Liver (tissue), 9 donors: ENCODE results near the gene RCSD1. TPM values are rescaled to one million over a fixed set of nuclear protein-coding genes. Genes with fewer than 3 reads are reported as not detected.

Source experiments
- DNase-seq: peaks from one replicate; pipeline ENCODE4 v3.0.0-alpha.2; 2017; ENCODE audit warnings: low spot score
- H3K27ac ChIP-seq, 2 donors: one replicate each; pipeline ENCODE4 v1.7.0; 2013; ENCODE audit warnings: inconsistent platforms in 2 of 2, low read length in 2 of 2, control low read depth in 1 of 2, low read depth in 1 of 2, mild to moderate bottlenecking in 1 of 2
- H3K27me3 ChIP-seq, 4 donors: one replicate each; pipeline versions ENCODE4 v1.6.1 to v1.7.0; 2013; ENCODE audit warnings: low read length in 3 of 4, inconsistent platforms in 1 of 4, mild to moderate bottlenecking in 1 of 4, moderate library complexity in 1 of 4; ENCODE audit not compliant: control insufficient read depth in 4 of 4, insufficient read depth in 4 of 4
- H3K36me3 ChIP-seq, 4 donors: one replicate each; pipeline versions ENCODE4 v1.6.1 to v1.7.0; 2013; ENCODE audit warnings: low read length in 3 of 4, mild to moderate bottlenecking in 3 of 4, low read depth in 1 of 4, moderate library complexity in 1 of 4; ENCODE audit not compliant: control insufficient read depth in 4 of 4, insufficient read depth in 3 of 4
- H3K4me1 ChIP-seq, 4 donors: one replicate each; pipeline versions ENCODE4 v1.6.1 to v1.7.0; 2013; ENCODE audit warnings: low read length in 3 of 4, mild to moderate bottlenecking in 3 of 4, moderate library complexity in 1 of 4; ENCODE audit not compliant: control insufficient read depth in 4 of 4, insufficient read depth in 4 of 4
- H3K4me3 ChIP-seq, 3 donors: one replicate each; pipeline versions ENCODE4 v1.6.1 to v1.7.0; 2013; ENCODE audit warnings: low read length in 3 of 3, control low read depth in 1 of 3, low read depth in 1 of 3, mild to moderate bottlenecking in 1 of 3
- H3K9ac ChIP-seq, 2 donors: one replicate each; pipeline ENCODE4 v1.7.0; 2013; ENCODE audit warnings: low read length in 2 of 2, mild to moderate bottlenecking in 2 of 2, moderate library complexity in 2 of 2, control low read depth in 1 of 2, low read depth in 1 of 2
- H3K9me3 ChIP-seq, 4 donors: one replicate each; pipeline versions ENCODE4 v1.6.1 to v1.7.0; 2013; ENCODE audit warnings: low read length in 3 of 4; ENCODE audit not compliant: control insufficient read depth in 4 of 4
- EGR1 ChIP-seq, 2 donors: IDR thresholded peaks; 2 replicates each; pipeline ENCODE4 v1.6.1; 2016 to 2018; ENCODE audit warnings: antibody characterized with exemption in 2 of 2, low read depth in 2 of 2
- FOXA1 ChIP-seq: IDR thresholded peaks from 2 replicates; pipeline ENCODE4 v1.6.1; 2016; ENCODE audit warnings: antibody characterized with exemption
- FOXA2 ChIP-seq: IDR thresholded peaks from 2 replicates; pipeline ENCODE4 v1.6.1; 2016; ENCODE audit warnings: antibody characterized with exemption
- GABPA ChIP-seq, 2 donors: IDR thresholded peaks in 1 of 2; conservative IDR thresholded peaks in 1 of 2; 2 replicates each; pipeline ENCODE4 v1.6.1; 2016; ENCODE audit warnings: antibody characterized with exemption in 2 of 2, mild to moderate bottlenecking in 1 of 2, moderate library complexity in 1 of 2
- HNF4A ChIP-seq, 2 donors: conservative IDR thresholded peaks; 2 replicates each; pipeline ENCODE4 v1.6.1; 2016; ENCODE audit warnings: antibody characterized with exemption in 2 of 2, mild to moderate bottlenecking in 2 of 2
- HNF4G ChIP-seq: IDR thresholded peaks from 2 replicates; pipeline ENCODE4 v1.6.1; 2016; ENCODE audit warnings: antibody characterized with exemption
- JUND ChIP-seq, 2 donors: IDR thresholded peaks; 2 replicates each; pipeline ENCODE4 v1.6.1; 2016; ENCODE audit warnings: antibody characterized with exemption in 2 of 2
- NR2F2 ChIP-seq: IDR thresholded peaks from 2 replicates; pipeline ENCODE4 v1.6.1; 2016; ENCODE audit warnings: antibody characterized with exemption
- RAD21 ChIP-seq, 2 donors: IDR thresholded peaks; 2 replicates each; pipeline ENCODE4 v1.6.1; 2016; ENCODE audit warnings: antibody characterized with exemption in 2 of 2, mild to moderate bottlenecking in 2 of 2
- RXRA ChIP-seq, 2 donors: IDR thresholded peaks; 2 replicates each; pipeline ENCODE4 v1.6.1; 2017 to 2018; ENCODE audit warnings: antibody characterized with exemption in 2 of 2, mild to moderate bottlenecking in 1 of 2
- SP1 ChIP-seq: IDR thresholded peaks from 2 replicates; pipeline ENCODE4 v1.6.1; 2018; ENCODE audit warnings: antibody characterized with exemption, mild to moderate bottlenecking
- TAF1 ChIP-seq: conservative IDR thresholded peaks from 2 replicates; pipeline ENCODE4 v1.6.1; 2016; ENCODE audit warnings: antibody characterized with exemption, mild to moderate bottlenecking
- YY1 ChIP-seq: IDR thresholded peaks from 2 replicates; pipeline ENCODE4 v1.6.1; 2016; ENCODE audit warnings: antibody characterized with exemption, mild to moderate bottlenecking
- WGBS: extraction: QIAGEN DNeasy Blood & Tissue Kit; methylation state at CpG from one replicate; pipeline ENCODE4 v1.1.7; 2013; 5-methylcytosine and 5-hydroxymethylcytosine counted together
- polyA plus RNA-seq, 2 donors: library from polyadenylated mRNA; stranded (reverse) in 1 of 2; unstranded in 1 of 2; fragments of 200-250 nt in 1 of 2; fragments of >200 nt in 1 of 2; fragmentation: Nextera tagmentation in 1 of 2; extraction: Ambion mirVana in 1 of 2; gene quantifications; one replicate each; pipeline versions ENCODE4 v1.2.1 to v1.2.3, GENCODE V29; 2013 to 2015
- total RNA-seq, 2 donors: library from RNA; depleted of rRNA; stranded (reverse); fragments of >200 nt; gene quantifications; one replicate each; pipeline ENCODE4 v1.2.3, GENCODE V29; 2014
- TF ChIP-seq, protein P1 (sequence below): IDR thresholded peaks from 2 replicates; pipeline ENCODE4 v1.6.1; 2016; ENCODE audit warnings: antibody characterized with exemption, mild to moderate bottlenecking
- TF ChIP-seq, protein P2 (sequence below): fragments of 150-350 bp; IDR thresholded peaks from 2 replicates; pipeline ENCODE4 v1.5.1; 2017; ENCODE audit warnings: improper control_type of control experiment, low read depth, low read length; ENCODE audit not compliant: missing input control
- TF ChIP-seq, protein P3 (sequence below): IDR thresholded peaks from 2 replicates; pipeline ENCODE4 v1.6.1; 2016; ENCODE audit warnings: antibody characterized with exemption
- TF ChIP-seq, protein P4 (sequence below): IDR thresholded peaks from 2 replicates; pipeline ENCODE4 v1.6.1; 2016; ENCODE audit warnings: antibody characterized with exemption
- TF ChIP-seq, protein P5 (sequence below): IDR thresholded peaks from 2 replicates; pipeline ENCODE4 v1.6.1; 2016; ENCODE audit warnings: antibody characterized with exemption
- donor health status: healthy.
- donor health status: healthy.
- donor health status: healthy.
- donor health status: healthy.
- donor health status: healthy.

The RCSD1 gene
- total and polyA plus RNA-seq, 4 donors: 3.1 to 15.0 (median 6.0) TPM

DNA sequence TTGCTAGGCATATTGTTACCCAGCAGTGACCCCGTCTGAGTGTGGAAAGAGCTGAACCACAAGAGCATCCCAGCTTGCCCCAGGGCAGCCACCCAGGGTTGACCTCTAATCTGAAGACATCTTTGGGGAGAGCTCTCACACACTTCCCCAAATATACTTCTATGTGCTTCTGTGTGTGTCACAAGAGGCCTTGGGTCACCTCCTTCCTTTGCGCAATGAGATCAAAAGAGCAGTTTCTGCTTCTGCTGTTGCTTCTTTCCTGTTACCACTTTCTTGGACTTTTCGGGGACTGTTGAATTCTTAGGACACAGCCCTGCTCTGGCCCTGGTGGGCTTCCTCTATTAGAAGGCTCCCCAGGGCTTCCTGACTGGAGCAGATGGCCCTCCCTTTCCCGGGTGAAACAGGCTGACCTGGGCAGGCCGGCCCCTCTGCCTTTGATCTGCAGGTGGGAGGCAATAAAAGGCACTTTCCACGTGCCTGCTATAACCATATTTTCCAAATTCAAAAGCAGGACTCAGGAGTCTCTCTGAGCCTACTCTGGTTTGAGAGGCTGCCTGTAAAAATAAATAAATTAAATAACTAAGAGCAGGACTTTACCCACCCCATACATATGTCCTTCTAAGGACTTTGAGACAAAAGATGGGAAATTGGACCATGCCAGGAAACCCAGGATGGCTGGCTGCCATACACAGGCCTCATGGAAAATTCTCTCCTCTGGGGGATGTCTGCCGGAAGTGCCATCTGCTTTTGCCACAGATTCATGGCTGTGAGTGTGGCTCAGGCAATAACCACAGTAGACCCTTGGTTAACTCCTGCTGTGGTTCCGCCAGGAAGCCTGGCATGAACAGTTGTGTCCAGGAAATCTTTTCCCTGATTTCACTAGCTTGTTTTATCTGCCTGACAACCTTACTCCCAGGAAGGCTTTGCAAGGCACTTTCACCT is 28.3 kb upstream of the RCSD1 start:
- no peak for TF ChIP-seq TAF1
- no peak for TF ChIP-seq HNF4G
- no peak for TF ChIP-seq FOXA1
- TF ChIP-seq, protein P1, sequence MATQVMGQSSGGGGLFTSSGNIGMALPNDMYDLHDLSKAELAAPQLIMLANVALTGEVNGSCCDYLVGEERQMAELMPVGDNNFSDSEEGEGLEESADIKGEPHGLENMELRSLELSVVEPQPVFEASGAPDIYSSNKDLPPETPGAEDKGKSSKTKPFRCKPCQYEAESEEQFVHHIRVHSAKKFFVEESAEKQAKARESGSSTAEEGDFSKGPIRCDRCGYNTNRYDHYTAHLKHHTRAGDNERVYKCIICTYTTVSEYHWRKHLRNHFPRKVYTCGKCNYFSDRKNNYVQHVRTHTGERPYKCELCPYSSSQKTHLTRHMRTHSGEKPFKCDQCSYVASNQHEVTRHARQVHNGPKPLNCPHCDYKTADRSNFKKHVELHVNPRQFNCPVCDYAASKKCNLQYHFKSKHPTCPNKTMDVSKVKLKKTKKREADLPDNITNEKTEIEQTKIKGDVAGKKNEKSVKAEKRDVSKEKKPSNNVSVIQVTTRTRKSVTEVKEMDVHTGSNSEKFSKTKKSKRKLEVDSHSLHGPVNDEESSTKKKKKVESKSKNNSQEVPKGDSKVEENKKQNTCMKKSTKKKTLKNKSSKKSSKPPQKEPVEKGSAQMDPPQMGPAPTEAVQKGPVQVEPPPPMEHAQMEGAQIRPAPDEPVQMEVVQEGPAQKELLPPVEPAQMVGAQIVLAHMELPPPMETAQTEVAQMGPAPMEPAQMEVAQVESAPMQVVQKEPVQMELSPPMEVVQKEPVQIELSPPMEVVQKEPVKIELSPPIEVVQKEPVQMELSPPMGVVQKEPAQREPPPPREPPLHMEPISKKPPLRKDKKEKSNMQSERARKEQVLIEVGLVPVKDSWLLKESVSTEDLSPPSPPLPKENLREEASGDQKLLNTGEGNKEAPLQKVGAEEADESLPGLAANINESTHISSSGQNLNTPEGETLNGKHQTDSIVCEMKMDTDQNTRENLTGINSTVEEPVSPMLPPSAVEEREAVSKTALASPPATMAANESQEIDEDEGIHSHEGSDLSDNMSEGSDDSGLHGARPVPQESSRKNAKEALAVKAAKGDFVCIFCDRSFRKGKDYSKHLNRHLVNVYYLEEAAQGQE: no peak
- no peak for TF ChIP-seq NR2F2
- no peak for TF ChIP-seq GABPA (IDR thresholded peaks at IDR 0.05 in 1 of 2, conservative IDR thresholded peaks at IDR 0.05 in 1 of 2)
- TF ChIP-seq, protein P2, sequence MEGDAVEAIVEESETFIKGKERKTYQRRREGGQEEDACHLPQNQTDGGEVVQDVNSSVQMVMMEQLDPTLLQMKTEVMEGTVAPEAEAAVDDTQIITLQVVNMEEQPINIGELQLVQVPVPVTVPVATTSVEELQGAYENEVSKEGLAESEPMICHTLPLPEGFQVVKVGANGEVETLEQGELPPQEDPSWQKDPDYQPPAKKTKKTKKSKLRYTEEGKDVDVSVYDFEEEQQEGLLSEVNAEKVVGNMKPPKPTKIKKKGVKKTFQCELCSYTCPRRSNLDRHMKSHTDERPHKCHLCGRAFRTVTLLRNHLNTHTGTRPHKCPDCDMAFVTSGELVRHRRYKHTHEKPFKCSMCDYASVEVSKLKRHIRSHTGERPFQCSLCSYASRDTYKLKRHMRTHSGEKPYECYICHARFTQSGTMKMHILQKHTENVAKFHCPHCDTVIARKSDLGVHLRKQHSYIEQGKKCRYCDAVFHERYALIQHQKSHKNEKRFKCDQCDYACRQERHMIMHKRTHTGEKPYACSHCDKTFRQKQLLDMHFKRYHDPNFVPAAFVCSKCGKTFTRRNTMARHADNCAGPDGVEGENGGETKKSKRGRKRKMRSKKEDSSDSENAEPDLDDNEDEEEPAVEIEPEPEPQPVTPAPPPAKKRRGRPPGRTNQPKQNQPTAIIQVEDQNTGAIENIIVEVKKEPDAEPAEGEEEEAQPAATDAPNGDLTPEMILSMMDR: no peak
- TF ChIP-seq, protein P3, sequence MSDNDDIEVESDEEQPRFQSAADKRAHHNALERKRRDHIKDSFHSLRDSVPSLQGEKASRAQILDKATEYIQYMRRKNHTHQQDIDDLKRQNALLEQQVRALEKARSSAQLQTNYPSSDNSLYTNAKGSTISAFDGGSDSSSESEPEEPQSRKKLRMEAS: no peak
- peak; percentile 19 for TF ChIP-seq SP1
- no peak for TF ChIP-seq HNF4A (conservative IDR thresholded peaks at IDR 0.05)
- no peak for TF ChIP-seq YY1
- TF ChIP-seq, protein P4, sequence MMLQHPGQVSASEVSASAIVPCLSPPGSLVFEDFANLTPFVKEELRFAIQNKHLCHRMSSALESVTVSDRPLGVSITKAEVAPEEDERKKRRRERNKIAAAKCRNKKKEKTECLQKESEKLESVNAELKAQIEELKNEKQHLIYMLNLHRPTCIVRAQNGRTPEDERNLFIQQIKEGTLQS: no peak
- TF ChIP-seq RXRA (IDR thresholded peaks at IDR 0.05): peak; percentile 33 to 49
- TF ChIP-seq RAD21 (IDR thresholded peaks at IDR 0.05): peak; percentile 16 to 21
- TF ChIP-seq EGR1 (IDR thresholded peaks at IDR 0.05; ENCODE audit: low read depth in 2 of 2): no peak
- TF ChIP-seq JUND (IDR thresholded peaks at IDR 0.05): no peak
- TF ChIP-seq FOXA2: no peak
- 66% methylated on average over 8 of the region's 8 CpGs for WGBS
- Histone ChIP-seq H3K27ac (peak overlapping the region in 1 of 2 donors; percentile 61), H3K4me1 (peaks cover 0 to 11% (median 8%) of the 10 kb centered on the region in 4 donors), H3K9ac (no peak overlapping the region), H3K4me3 (no peak overlapping the region), H3K27me3 (no peaks in the 10 kb centered on the region), H3K36me3 (no peaks in the 10 kb centered on the region), H3K9me3 (no peaks in the 10 kb centered on the region)
- no peak for DNase-seq

DNA sequence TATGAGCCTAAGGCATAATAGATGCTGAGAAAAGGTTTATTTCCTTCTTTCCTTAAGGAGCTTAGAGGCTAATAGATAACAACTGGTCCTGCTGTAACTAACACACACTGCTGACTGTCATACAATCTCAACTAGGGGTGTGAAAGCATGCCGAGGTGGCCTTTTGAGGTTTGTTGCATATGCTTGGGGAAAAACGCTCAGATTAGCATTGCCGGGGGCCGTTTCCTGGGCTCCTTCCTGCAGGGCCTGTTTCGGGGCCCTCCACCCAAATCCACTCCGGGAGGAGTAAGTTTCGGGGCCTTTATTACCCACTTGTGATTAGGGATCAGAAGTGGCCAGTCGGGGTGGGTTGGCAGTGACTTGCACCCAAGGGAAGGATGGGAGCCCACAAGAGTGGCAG is 27.2 kb upstream of the RCSD1 start:
- H3K4me3 ChIP-seq: no peak overlapping the region
- TF ChIP-seq, protein P5, sequence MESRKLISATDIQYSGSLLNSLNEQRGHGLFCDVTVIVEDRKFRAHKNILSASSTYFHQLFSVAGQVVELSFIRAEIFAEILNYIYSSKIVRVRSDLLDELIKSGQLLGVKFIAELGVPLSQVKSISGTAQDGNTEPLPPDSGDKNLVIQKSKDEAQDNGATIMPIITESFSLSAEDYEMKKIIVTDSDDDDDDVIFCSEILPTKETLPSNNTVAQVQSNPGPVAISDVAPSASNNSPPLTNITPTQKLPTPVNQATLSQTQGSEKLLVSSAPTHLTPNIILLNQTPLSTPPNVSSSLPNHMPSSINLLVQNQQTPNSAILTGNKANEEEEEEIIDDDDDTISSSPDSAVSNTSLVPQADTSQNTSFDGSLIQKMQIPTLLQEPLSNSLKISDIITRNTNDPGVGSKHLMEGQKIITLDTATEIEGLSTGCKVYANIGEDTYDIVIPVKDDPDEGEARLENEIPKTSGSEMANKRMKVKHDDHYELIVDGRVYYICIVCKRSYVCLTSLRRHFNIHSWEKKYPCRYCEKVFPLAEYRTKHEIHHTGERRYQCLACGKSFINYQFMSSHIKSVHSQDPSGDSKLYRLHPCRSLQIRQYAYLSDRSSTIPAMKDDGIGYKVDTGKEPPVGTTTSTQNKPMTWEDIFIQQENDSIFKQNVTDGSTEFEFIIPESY: no peak
- TF ChIP-seq FOXA2 (no peak), EGR1 (IDR thresholded peaks at IDR 0.05; ENCODE audit: low read depth in 2 of 2) (no peak), HNF4G (no peak), FOXA1 (no peak), YY1 (no peak), HNF4A (conservative IDR thresholded peaks at IDR 0.05) (no peak)
- TF ChIP-seq, protein P2: no peak

More for the DNA sequence above, 27.2 kb upstream of the RCSD1 start:
- Histone ChIP-seq H3K9ac (no peak overlapping the region), H3K27me3 (no peaks in the 10 kb centered on the region), H3K4me1 (peaks cover 0 to 11% (median 8%) of the 10 kb centered on the region in 4 donors), H3K27ac (no peak overlapping the region), H3K9me3 (peaks cover 3 to 4% (median 3%) of the 10 kb centered on the region in 4 donors), H3K36me3 (no peaks in the 10 kb centered on the region)
- WGBS: 79% methylated on average over 8 of the region's 8 CpGs
- DNase-seq: no peak
